Activated T-helper 17 cell treated with anti-CD3 and anti-CD28 coated beads, Interleukin-2, amount 50 U/mL, for 72 hours (primary cell): ENCODE data around the gene CDH15. TPM values are rescaled to one million over a fixed set of nuclear protein-coding genes. Genes with fewer than 3 reads are reported as not detected.
"Not testable (repeated sequence)": the region's sequence is repeated elsewhere in the genome, so short reads cannot be mapped to it uniquely, and the experiment has no call there.

ENCODE experiments used
- ATAC-seq: fragments of 150-1000 bp; cut with Tn5 transposase; replicated peaks from 2 replicates; pipeline ENCODE4 v1.10.0; 2021; ENCODE audit warnings: mild to moderate bottlenecking, moderate library complexity
- H3K27ac Mint-ChIP-seq: one replicate; pipeline ENCODE4 v1.8.0; 2022; ENCODE audit warnings: mixed read lengths
- H3K27me3 Mint-ChIP-seq: one replicate; pipeline ENCODE4 v1.8.0; 2022; ENCODE audit warnings: mixed read lengths
- H3K36me3 Mint-ChIP-seq: one replicate; pipeline ENCODE4 v1.8.0; 2022; ENCODE audit warnings: low read depth, mild to moderate bottlenecking, mixed read lengths
- H3K4me1 Mint-ChIP-seq: one replicate; pipeline ENCODE4 v1.8.0; 2022; ENCODE audit warnings: mixed read lengths
- H3K4me3 Mint-ChIP-seq: one replicate; pipeline ENCODE4 v1.8.0; 2022; ENCODE audit warnings: mild to moderate bottlenecking, mixed read lengths
- H3K9me3 Mint-ChIP-seq: one replicate; pipeline ENCODE4 v1.8.0; 2022; ENCODE audit warnings: mixed read lengths
- total RNA-seq, 2 donors: library from RNA; stranded (reverse); gene quantifications; one replicate each; pipeline ENCODE4 v1.2.3, GENCODE V29; 2022

Gene CDH15
- total RNA-seq, 2 donors from 2014 or later: 0.15 to 0.37 TPM

DNA sequence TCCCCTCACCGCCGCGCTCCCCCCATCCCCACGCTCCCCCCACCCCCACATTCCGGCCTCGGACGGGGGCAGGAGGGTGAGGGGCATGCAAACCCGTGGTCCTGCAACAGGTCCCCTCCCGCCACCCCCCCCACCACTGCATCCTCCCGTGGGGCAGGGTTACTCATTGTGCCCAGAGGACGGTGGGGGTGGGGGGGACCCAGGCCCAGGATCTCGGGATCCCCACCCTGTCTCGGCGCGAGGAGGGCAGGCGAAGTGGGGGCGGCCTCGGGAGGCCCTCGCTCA is 20.3 kb downstream of the CDH15 start:
- ATAC-seq: no peak
- Mint-ChIP-seq H3K27ac (no peak overlapping the region), H3K9me3 (no peaks in the 10 kb centered on the region)

DNA sequence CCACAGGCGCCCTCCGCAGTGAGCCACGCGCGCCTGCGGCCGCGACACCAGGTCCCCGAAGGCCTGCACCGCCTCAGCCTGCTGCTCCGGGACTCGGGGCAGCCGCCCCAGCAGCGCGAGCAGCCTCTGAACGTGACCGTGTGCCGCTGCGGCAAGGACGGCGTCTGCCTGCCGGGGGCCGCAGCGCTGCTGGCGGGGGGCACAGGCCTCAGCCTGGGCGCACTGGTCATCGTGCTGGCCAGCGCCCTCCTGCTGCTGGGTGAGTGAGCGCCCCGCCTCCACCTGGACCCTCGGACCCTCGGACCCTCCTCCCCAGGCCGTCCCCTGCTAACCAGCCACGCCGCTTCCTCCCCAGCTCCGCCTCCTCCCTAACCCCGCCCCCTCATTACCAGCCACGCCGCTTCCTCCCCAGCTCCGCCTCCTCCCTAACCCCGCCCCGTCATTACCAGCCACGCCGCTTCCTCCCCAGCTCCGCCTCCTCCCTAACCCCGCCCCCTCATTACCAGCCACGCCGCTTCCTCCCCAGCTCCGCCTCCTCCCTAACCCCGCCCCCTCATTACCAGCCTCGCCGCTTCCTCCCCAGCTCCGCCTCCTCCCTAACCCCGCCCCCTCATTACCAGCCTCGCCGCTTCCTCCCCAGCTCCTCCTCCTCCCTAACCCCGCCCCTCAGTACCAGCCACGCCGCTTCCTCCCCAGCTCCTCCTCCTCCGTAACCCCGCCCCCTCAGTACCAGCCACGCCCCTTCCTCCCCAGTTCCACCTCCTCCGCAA is 20.8 kb downstream of the CDH15 start:
- H3K36me3 Mint-ChIP-seq, H3K4me3 Mint-ChIP-seq, H3K27ac Mint-ChIP-seq, H3K9me3 Mint-ChIP-seq, H3K4me1 Mint-ChIP-seq, H3K27me3 Mint-ChIP-seq: not testable (repeated sequence)
- peak; percentile 32 for ATAC-seq

More for the DNA sequence above, 20.3 kb downstream of the CDH15 start:
- H3K4me1 Mint-ChIP-seq: no peaks in the 10 kb centered on the region
- no peak overlapping the region for H3K4me3 Mint-ChIP-seq
- H3K27me3 Mint-ChIP-seq: no peaks in the 10 kb centered on the region
- no peaks in the 10 kb centered on the region for H3K36me3 Mint-ChIP-seq

DNA sequence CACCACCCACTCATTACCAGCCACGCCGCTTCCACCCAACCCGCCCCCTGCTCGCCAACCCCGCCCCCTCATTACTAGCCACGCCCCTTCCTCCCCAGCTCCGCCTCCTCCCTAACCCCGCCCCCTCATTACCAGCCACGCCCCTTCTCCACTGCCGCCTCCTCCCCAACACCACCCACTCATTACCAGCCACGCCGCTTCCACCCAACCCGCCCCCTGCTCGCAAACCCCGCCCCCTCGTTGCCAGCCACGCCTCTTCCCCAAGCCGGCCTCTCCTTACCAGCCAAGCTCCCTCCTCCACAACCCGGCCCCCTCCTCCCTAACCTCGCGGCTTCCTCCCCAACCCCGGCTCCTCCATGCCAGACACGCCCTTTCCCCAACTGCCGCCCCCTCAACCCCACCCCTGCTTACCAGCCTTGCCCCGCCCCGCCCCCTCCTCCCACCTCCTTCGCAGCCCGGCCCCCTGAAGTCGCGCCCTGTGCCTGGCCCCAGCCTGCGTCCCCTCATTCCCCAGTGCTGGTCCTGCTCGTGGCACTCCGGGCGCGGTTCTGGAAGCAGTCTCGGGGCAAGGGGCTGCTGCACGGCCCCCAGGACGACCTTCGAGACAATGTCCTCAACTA is 21.5 kb downstream of the CDH15 start:
- H3K36me3 Mint-ChIP-seq: no peaks in the 10 kb centered on the region
- no peaks in the 10 kb centered on the region for H3K9me3 Mint-ChIP-seq
- no peak overlapping the region for H3K27ac Mint-ChIP-seq
- no peaks in the 10 kb centered on the region for H3K27me3 Mint-ChIP-seq
- no peak overlapping the region for H3K4me3 Mint-ChIP-seq
- peak; percentile 55 for ATAC-seq
- no peaks in the 10 kb centered on the region for H3K4me1 Mint-ChIP-seq

DNA sequence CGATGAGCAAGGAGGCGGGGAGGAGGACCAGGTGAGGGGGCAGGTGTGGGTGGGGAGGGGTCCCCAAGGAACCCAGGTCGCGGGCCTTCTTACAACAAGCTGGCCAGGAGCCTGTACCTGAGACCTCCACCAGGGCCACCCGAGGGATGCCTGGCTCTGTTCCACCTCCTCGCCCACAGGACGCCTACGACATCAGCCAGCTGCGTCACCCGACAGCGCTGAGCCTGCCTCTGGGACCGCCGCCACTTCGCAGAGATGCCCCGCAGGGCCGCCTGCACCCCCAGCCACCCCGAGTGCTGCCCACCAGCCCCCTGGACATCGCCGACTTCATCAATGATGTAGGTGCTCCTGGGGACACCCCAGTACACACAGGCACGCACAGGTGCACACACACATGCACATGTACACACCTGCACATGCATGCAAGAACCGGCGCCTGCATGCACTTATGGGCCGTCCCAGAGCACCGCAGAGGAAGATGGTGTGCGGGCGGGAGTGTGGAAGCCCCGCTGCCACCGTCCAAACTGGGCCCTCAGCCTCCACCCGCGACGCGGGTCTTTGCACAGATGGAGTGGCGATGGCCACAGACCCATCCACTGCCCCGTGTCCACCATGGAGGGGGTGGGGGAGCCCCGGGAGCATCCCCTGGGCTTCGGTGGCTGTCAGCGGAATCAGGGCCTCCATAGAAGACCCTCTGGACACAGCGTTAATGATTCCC is 22.2 kb downstream of the CDH15 start:
- Mint-ChIP-seq H3K27me3 (no peaks in the 10 kb centered on the region), H3K36me3 (no peaks in the 10 kb centered on the region), H3K27ac (no peak overlapping the region), H3K4me1 (no peaks in the 10 kb centered on the region), H3K9me3 (no peaks in the 10 kb centered on the region), H3K4me3 (no peak overlapping the region)
- ATAC-seq: no peak

DNA sequence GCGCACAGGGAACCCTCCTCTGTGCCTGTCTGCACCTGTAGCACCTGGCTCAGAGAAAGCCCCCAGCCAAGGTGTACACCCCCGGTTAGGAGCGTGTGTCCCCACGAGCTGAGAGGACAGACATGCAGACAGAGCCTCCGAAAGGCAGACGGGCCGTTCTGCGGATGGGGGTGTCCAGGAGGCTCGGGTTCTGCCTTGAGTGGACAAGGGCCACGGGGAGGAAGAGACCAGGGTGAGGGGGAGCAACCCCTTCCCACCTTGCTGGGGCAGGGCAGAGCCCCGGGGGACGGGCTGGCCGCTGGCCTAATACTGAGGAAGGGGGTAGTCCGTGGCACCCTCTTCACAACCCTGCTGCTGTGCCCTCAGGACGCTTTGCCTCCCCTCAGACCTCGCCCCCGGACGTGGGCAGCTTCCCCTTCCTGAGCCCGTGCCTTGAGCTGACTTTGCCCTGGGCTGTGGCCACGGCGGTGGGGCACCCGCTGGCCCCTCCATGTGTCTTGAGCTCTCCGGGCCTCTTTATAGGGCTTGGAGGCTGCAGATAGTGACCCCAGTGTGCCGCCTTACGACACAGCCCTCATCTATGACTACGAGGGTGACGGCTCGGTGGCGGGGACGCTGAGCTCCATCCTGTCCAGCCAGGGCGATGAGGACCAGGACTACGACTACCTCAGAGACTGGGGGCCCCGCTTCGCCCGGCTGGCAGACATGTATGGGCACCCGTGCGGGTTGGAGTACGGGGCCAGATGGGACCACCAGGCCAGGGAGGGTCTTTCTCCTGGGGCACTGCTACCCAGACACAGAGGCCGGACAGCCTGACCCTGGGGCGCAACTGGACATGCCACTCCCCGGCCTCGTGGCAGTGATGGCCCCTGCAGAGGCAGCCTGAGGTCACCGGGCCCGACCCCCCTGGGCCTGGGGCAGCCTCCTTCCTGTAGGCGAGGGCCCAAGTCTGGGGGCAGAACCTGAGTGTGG is 23.1 kb downstream of the CDH15 start:
- H3K4me3 Mint-ChIP-seq: no peak overlapping the region
- ATAC-seq: no peak
- H3K27me3 Mint-ChIP-seq: no peaks in the 10 kb centered on the region
- H3K4me1 Mint-ChIP-seq: no peaks in the 10 kb centered on the region
- H3K27ac Mint-ChIP-seq: no peak overlapping the region
- no peaks in the 10 kb centered on the region for H3K9me3 Mint-ChIP-seq
- H3K36me3 Mint-ChIP-seq: no peaks in the 10 kb centered on the region

DNA sequence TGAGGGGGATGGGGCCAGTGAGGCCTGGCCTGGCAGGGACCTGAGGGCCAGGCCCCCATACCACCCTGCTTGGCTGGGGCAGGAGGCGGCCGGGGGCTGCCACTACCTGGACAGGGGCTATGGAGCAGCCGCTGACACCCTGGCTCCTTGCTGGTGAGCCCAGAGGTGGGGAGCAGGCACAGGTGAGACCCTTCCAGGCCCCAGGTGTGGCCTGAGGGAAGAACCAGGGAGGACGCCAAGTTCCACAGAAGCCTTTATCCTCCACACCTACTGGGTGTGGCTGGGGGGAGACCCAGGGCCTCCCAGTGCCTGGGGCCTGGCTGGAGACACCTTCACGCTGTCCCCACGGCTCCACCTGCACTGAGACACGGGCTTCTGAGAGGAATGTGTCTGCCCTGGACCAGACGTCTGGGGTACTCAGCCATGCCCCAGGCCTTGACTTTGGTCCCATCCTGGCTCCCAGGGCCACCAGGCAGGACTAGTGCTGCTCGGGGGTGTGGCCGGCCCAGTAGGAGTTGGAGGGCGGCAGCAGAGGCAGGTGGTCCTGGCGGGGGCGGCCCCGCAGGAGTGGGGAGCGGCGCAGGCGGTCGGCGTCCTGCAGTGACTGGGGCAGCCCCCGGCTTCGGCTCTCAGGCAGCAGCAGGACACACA is 24.1 kb downstream of the CDH15 start:
- Mint-ChIP-seq H3K36me3 (no peaks in the 10 kb centered on the region), H3K27ac (no peak overlapping the region), H3K9me3 (no peaks in the 10 kb centered on the region), H3K27me3 (no peaks in the 10 kb centered on the region), H3K4me3 (no peak overlapping the region), H3K4me1 (no peaks in the 10 kb centered on the region)
- ATAC-seq: no peak

DNA sequence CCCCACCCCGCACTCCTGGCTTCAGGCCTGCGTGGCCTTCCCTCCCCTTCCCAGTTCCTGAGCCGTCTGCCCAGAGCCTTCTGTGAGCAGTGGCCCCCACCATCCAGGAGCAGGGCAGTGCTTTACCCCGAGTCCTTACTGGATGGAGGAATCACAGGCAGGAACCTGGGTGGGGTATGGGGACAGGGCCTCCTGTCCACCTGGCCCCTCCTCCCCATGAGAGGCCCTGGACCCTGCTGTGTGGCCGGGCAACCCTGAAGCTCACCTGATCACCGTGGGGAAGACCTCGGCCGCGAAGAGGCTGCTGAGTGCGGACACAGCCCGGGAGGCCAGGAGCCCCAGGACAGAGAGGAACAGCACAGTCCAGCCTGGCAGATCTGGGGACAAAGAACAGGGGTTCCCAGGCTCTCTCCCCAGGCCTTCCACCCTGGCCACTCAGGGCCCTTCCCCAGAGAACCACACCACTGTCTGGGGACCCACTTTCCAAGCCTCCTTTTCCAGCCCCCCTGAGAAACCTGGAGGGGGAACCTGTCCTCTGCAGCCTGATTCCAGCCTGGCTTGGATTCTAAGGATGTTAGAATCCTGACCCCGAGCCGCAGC is 25.6 kb downstream of the CDH15 start:
- Mint-ChIP-seq H3K27ac (no peak overlapping the region), H3K4me3 (no peak overlapping the region), H3K4me1 (no peaks in the 10 kb centered on the region), H3K36me3 (no peaks in the 10 kb centered on the region), H3K27me3 (no peaks in the 10 kb centered on the region), H3K9me3 (no peaks in the 10 kb centered on the region)
- ATAC-seq: no peak

DNA sequence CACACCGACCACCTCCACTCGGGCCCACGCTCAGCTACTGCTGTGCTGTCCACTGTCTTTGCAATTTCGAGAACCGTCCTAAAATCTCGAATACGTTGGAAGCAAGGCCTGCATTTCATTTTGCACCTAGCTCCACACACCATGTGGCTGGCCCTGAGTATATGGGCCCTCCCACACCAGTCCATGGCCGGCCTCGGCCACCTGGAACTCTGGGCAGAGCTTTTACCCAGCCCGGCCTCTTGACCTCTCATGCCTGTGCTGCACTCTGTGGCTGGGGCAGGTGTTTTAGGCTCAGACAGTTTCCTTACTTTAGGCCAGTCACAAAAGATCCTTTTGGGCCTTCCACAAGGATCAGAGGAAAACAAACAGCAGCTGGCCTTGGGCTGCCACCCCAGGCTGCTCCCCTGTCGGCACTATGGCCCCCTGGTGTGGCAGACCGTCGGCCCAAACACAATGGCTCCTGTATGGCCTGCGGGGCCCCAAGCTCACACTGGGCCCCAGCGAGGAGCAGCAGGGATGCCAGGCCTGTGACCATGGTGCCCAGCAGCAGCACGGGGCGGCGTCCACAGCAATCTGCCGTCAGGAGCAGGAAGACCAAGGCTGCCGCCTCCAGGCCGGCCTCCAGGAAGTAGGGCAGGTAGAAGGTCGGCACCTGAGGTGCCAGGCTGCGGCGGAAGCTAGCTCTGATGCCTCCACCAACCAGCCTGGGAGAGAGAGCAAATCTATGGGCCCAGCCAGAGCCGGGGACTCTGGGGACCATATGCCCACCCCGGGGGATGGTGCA is 26.3 kb downstream of the CDH15 start:
- ATAC-seq: no peak
- H3K36me3 Mint-ChIP-seq: peaks cover 4% of the 10 kb centered on the region
- H3K9me3 Mint-ChIP-seq: no peaks in the 10 kb centered on the region
- H3K27ac Mint-ChIP-seq: no peak overlapping the region
- H3K27me3 Mint-ChIP-seq: peaks cover 3% of the 10 kb centered on the region
- no peak overlapping the region for H3K4me3 Mint-ChIP-seq
- no peaks in the 10 kb centered on the region for H3K4me1 Mint-ChIP-seq

DNA sequence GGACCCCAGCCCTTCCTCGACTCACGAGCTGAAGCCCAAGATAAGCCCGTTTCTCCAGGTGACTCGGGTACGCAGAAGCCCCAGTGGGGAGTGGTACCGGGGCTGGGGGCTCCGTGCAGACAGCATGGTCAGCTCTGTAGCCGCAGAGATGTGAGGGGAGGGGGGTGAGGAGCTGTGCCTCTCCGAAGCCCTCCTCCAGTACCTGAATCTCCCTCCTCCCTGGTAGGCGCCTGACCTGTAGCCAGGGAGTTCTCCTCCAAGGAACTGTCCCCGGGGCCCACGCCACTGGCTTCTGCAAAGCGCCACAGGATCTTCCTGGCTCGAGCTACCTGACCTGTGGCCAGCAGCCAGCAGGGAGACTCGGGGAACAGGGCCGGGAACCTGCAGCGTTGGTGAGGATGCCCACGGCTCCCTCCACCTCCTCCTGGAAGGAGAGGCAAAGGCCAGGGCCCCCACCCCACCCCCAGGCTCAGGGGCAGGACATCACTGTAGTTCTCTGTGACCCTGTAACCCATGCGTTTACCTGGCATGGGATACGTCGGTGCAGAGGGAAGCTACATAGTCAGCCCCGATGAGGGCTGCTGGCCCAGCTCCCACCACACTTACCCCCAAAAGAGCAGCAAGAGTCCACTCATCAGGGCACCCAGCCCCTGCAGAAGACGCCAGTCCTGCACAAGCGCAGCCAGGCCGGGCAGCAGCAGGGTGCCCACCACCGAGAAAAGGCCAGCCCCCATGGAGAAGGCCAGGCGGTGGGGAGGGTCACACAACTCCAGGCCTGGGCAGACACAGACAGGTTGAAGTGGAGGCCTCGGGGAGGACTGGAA is 27.1 kb downstream of the CDH15 start:
- no peaks in the 10 kb centered on the region for H3K9me3 Mint-ChIP-seq
- ATAC-seq: no peak
- peaks cover 6% of the 10 kb centered on the region for H3K36me3 Mint-ChIP-seq
- peaks cover 9% of the 10 kb centered on the region for H3K27me3 Mint-ChIP-seq
- H3K27ac Mint-ChIP-seq: no peak overlapping the region
- H3K4me3 Mint-ChIP-seq: no peak overlapping the region
- no peaks in the 10 kb centered on the region for H3K4me1 Mint-ChIP-seq

DNA sequence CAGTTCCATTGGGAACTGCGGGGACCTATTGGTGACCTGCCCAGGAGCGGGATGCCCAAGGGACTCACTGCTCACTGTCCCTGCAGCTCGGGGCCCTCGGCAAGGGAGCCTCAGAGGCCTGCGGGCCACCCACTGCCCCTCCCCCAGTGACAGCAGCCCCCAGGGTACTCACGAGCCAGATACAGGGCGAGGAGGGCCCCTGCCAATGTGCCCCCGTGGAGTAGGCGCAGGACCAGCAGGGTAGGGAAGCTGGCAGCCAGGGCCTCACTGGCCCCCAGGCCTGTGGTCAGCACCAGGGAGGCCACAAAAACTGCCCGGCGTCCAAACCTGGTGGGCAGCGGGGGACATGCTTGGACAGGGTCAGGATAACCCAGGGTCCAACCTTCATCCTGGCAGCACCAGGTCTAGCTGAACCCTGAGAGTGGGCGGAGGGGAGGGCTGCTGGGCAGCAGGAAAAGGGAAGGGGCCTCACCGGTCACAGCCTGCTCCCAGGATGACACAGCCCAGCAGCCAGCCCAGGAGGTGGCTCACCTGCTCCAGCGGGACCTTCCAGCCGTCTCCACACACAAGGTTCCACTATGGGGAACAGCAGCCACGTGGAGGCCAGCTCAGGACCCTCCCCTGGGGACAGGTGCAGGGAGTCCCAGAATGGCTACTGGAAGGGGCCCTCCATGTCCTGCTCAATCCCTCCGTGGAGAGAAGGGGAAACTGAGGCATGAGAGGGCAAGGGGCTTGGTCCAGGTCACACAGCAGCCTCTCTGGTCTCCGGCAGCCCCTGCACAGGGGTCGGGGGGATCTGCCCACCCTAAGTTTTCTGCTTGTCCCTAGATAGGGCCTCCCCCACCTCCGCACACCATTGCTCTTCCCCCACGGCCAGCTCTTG is 27.9 kb downstream of the CDH15 start:
- no peak overlapping the region for H3K27ac Mint-ChIP-seq
- H3K4me3 Mint-ChIP-seq: peak overlapping the region; percentile 17
- no peak for ATAC-seq
- H3K36me3 Mint-ChIP-seq: peaks cover 6% of the 10 kb centered on the region
- peaks cover 15% of the 10 kb centered on the region for H3K27me3 Mint-ChIP-seq
- no peaks in the 10 kb centered on the region for H3K4me1 Mint-ChIP-seq
- no peaks in the 10 kb centered on the region for H3K9me3 Mint-ChIP-seq

DNA sequence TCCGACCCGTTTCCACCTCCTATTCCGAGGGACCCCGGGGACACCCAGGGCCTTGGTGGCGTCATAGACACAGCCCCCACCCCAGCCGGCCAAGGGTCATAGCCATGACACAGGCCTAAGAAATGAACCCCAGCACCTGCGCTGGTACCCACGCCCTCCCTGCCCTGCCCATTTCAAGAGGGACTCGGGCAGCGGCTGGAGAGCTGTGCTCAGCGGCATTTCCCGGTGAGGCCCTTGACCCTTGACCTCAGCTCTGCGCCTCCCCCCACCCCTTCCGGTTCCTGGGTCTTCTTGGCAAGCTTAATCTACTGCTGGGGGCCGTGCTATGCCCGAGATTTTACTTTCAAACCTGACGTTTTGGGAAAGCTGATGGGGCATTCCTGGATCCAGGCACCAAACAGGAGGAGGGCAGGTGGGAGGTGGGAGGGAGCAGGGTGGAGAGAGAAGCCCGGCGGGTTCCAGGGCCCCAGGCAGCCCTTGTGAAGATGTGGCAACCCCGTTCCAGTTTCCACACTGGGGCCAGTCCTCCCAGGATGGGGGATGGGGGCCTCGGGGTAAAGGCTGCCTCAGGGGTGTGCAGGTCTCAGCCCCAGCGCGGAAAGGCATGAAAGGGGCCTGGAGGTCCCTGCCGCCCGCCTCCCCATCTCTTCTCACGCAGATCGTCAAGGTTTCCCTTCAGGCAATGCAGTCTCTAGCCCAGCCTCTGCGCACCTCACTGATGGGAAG is 28.7 kb downstream of the CDH15 start, which contains the start of gene SLC22A31:
Gene SLC22A31, minus strand, starts transcription at position 414 of the 726 bp plus-strand sequence. Its CDS starts 36 bp downstream, at position 378.
- Mint-ChIP-seq H3K4me3 (peak within 1 kb of the TSS; percentile 17), H3K4me1 (no peaks in the 10 kb centered on the region), H3K27me3 (peaks cover 15% of the 10 kb centered on the region), H3K9me3 (no peaks in the 10 kb centered on the region), H3K36me3 (peaks cover 6% of the 10 kb centered on the region), H3K27ac (no peak within 1 kb of the TSS)
- no peak for ATAC-seq
